Posterior vena cava (tissue), 2 donors: ENCODE data around the gene ABHD5. TPM values are rescaled to one million over a fixed set of nuclear protein-coding genes. Genes with fewer than 3 reads are reported as not detected.

ENCODE experiments used
- DNase-seq: peaks from one replicate; pipeline ENCODE4 v3.0.0-alpha.2; 2020; ENCODE audit warnings: low spot score
- intact Hi-C, 2 donors: fragments of 100-400 bp; cut with DNase I; formaldehyde crosslinking; loops; one replicate each; pipeline versions ENCODE4 v1.14.1 to v1.14.2; 2022 to 2023
- total RNA-seq, 2 donors: library from RNA; stranded (reverse); fragmentation: NEBNext Ultra II Directional; extraction: Animal tissue kit (Norgen Biotek cat#: 25700); gene quantifications; one replicate each; pipeline ENCODE4 v1.2.1, GENCODE V29; 2021
- donor health status: DM: yes; HTN: yes; CAD: no.
- donor health status: DM: yes; HTN: yes; CAD: no.

Gene ABHD5
- total RNA-seq, 2 donors from 2014 or later: 19.8 to 32.9 TPM

DNA sequence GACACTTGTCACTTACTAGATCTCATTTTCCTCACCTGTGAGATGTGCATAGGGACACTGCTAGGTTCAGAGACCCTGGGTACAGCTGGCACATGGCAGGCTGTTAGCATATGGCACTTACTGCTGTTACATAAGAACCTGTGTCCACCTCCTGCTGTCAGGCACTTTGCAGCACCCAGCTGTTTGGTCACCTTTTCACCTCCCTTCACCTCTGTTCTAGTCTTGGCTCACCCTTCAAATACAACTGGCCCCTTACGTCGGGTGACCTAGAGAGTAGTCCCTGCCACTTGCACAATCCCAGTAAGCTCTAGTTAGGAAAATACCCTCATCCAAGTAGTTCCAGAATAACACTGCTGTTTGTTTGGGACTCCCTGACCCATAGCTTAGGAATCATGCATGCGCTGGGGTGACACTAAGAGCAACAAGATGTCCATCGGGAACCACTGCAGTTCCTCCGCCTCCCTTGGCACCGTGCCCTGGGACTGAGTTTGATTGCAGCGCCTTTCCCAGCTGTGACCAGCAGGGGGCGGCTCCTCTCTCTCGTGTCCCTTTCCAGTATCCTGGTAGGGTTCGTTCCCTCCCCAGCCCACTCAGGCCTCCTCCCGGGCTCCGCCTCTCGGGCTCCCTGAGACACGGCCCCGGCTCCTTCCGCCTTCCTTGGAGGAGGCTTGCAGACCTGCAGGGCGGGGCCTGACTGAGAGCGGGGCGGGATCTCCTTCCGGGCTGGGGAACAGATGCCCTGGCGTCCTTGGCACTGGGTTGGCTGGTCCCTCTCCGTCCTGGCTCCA lies 78.6 kb downstream of the ABHD5 start:
- DNase-seq: peak; percentile 99
- intact Hi-C loops: no loop called here

DNA sequence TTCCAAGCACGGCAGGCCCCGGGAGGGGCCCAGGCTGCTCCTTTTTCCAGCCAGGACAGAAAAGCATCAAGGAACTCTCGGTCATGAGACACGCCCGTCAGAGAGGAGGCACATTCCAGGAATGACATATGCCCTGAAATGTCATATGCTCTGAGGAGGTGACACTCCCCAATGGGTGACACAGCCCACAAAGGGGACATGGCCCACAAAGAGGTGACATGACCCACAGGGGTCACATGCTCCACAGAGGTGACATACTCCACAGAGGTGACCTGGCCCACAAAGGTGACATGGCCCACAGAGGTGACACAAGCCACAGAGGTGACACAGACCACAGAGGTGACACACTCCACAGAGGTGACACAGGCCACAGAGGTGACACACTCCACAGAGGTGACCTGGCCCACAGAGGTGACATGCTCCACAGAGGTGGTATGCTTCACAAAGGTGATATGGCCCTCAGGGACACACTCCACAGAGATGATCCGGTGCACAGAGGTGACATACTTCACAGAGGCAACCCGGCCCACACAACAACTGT lies 79.2 kb downstream of the ABHD5 start:
- DNase-seq: no peak
- intact Hi-C loops: loop anchor here in 1 of 2 donors (10.0 kb wide), 1 partner anchor 115 kb away; no protein-coding TSS in a partner anchor

DNA sequence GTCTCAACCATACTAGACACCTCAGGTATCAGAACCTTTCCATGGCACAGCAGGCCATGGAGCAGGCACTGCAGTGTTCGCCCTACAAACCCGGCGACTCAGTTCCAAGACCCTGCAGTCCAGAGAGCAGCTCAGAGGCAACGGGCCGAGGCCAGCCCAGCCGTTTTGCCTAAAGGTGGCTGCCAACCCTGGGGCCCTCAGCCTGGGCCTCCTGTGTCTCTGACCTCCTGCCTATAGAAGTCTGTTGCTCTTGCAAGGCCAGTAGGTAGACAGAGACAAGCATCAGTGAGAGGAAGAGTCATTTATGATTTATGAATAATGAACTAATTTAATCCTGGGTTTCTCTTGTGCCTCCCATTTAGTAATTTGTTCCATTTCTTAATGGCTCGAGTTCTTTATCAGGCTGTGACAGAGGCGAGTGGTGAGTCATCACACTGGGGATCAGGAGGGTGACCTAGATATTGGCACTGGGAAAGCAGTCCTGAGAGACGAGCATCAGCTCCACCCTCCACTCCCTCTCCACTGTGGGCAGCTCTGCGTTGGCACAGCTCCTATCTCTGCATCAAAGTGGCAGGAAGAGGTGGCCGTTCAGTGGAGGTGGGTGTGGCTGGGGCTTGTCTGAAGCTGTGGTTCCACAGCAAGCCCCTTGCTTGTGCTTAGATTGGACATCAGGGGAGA lies 79.8 kb downstream of the ABHD5 start:
- peak; percentile 88 for DNase-seq
- intact Hi-C loops: loop anchor here in 1 of 2 donors (10.0 kb wide), 1 partner anchor 114 kb away; no protein-coding TSS in a partner anchor

DNA sequence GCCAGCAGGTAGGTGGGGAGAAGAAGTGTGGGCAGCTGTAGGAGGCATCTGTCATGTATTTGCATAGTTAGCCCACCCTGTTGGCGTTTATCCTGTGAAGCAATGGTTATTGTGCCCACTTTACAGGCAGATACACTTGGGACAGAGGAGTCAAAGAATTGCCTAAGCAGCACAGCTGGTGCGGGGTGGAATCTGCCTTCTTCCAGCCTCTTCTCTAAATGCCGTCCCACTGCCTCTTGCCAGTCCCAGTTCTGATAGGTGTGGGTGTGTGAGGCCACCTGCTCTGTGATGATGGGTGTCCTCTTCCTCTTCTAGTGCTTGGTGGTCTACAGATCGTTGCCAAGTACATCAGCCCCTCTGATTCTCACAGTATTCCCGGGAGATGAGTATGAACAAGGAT lies 80.9 kb downstream of the ABHD5 start:
- intact Hi-C loops: loop anchor here in 1 of 2 donors (10.0 kb wide), 1 partner anchor 113 kb away; no protein-coding TSS in a partner anchor
- DNase-seq: no peak

DNA sequence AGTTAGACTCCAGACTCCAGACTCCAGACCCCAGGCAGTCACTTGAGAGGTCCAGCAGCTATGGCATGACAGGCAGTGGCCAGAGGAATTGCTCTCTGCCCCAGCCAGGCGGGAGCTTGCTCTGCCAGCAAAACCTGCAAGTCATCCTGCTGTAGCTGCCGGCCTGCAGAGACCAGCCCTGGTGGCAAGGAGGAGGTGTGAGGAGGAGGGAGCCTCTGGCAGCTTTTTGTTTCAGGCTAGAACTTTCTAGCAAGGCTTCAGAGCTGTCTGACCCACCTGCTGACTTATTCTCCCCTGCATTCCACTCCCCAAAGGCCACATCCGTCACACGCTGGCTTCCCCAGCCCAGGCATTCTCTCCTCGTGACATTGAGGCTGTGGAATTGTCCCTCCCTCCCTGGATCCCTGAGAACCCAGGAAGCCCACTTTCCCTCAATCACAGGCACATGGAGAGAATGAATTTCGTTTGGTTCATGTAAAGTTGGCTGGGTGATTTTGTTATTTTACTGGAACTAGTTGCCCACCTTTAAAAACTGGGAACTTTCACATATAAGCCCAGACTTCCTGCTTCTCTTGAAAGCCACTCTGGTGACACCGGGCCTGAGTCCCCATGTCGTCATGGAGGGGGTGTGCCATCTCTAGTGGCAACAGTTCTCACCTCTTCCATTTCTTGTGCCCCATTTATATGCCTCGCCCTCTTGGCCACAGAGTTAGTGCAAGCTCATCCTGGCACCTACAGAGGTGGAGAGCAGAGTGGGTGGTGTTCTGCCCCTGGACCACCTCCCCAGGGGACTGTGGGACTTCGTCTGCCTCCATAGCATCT lies 82.7 kb downstream of the ABHD5 start:
- DNase-seq: no peak
- intact Hi-C loops: loop anchor here in 1 of 2 donors (10.0 kb wide), 1 partner anchor 111 kb away; no protein-coding TSS in a partner anchor

DNA sequence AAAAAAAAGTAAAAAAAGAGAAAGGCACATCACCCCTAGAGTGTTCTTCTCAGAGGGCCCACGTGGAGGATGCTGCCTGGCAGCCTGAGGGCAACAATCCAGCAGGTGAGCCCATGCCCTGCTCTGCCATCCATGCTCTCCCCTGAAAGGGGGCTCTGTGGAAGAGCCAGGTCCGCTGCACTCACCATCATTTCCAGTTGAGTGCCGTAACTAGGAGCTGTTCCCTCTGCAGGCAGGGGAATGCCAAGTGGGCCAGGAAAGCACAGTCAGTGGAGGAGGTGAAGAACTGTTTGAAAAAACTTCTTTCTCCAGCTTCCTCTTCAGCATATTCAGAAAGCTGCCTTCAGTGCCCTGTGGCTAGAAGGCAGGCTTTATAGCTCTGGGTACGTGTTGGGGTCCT lies 84.1 kb downstream of the ABHD5 start:
- intact Hi-C loops: loop anchor here in 1 of 2 donors (10.0 kb wide), 1 partner anchor 110 kb away; no protein-coding TSS in a partner anchor
- no peak for DNase-seq

DNA sequence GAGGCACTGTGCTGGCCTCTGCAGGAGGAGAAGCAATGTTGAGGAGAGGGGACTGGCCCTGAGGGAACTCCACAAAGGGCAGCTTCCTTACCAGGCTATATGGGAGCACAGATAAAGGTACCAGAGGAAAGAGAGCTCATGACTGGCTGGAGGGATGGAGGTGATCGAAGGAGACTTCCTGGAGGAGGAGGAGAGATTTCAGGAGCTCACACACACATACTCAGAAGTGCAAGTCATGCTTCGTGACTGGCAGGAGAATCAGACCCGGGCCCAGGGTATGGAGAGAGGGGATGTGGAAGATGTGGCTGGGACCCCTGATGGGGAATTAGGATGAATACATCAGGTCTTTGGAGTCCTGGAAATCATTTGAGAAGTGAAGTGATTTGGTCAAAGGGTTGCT lies 85.4 kb downstream of the ABHD5 start:
- intact Hi-C loops: loop anchor here in 1 of 2 donors (10.0 kb wide), 1 partner anchor 109 kb away; no protein-coding TSS in a partner anchor
- no peak for DNase-seq

DNA sequence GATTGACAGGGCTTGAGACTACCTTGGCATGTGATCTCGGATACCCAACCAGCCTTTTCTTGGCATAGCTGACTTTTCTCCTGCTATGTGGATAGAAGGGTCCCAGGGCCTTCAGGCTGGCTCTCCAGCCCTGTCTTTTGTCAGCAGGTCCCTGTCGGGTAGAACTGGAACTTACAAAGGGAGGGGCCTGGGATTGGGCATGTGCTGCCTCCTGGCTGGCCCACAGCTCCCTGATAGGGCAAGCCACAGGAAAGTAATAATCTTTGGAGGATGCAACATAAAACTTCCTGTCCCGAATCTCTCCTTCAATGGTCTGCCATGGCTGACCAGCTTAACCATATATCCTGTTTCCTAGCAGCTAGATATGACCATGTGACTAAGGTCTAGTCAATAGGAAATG lies 89.1 kb downstream of the ABHD5 start:
- intact Hi-C loops: loop anchor here in 1 of 2 donors (10.0 kb wide), 1 partner anchor 105 kb away; no protein-coding TSS in a partner anchor
- DNase-seq: no peak

DNA sequence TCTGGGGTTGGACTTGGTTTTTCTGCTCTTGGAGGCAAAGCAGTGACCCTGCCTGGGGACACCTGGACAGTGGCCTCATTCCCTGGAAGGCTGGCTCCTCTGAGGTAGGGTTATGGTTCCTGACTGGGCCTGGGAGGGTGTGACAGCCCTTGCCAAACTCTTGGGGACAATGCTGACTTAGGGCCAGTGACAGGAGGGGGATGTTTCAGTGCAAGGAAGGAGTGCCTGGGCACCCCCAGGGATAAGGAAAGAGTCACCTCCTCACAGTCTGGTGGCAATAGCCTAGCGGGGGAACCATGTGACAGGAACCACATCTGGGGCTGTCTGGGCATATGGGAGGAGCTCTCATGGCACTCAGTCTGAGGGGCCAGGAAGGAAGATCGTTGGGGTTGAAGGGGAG lies 91.8 kb downstream of the ABHD5 start:
- DNase-seq: no peak
- intact Hi-C loops: no loop called here

Other genes starting within 250 kb of the ABHD5 start
- 10 to 100 TPM; 56.1 to 61.5 TPM for gene ANO10, start 68.9 kb upstream of the ABHD5 start, total RNA-seq